ENCODE results near the gene PADI1. TPM values are rescaled to one million over a fixed set of nuclear protein-coding genes. Genes with fewer than 3 reads are reported as not detected.

Gene PADI1
- total RNA-seq, 2 donors from 2014 or later = not detected

DNA sequence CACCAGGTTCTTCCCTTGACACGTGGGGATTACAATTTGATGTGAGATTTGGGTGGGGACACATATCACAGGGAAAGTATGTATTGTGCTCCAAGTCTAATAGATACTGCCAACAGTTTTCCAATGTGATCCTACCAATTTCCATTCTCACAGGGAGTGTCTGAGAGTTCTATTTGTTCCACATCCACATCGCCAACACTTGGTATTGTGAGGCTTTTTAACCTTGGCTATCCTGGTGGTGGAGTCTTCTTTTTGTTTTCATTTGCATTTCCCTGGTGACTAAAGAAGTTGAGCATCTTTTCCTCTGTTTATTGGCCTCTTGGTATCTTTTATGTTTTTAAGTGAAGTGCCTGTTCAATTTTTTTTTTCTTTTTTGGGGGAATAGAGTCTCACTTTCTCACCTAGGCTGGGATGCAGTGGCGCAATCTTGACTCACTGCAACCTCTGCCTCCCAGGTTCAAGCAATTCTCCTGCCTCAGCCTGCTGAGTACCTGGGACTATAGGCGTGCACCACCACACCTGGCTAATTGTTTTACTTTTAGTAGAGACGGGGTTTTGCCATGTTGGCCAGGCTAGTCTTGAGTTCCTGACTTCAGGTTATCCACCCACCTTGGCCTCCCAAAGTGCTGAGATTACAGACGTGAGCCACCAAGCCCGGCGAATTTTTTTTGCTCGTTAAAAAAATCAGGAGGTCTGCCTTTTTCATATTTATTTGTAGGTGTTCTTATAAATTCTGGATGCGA is 15.9 kb upstream of the PADI1 start:
- no peak for ATAC-seq

DNA sequence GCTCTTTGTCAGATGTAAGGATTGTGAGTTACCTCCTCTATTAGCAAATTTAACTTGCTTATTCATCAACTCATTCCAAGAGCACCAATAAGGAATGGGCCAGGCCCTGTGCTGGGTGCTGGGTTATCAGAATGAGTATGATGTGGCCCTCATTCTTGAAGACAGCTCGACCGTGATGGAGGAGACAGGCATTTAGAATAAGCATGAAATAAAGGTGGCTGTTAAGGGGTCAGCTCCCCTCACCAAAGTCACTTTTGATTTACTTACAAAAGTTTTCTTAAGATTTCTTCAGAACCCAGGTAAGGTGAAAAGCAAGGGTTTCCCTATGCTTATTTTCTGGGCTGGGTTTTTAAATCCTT is 15.3 kb upstream of the PADI1 start:
- ATAC-seq (no peak), DNase-seq (no peak)
- H3K4me1 ChIP-seq = no peaks in the 10 kb centered on the region
- no peak overlapping the region for H3K27ac ChIP-seq
- no peaks in the 10 kb centered on the region for H3K9me3 ChIP-seq
- no peak overlapping the region for H3K4me3 ChIP-seq
- WGBS, 2 donors = 72 to 93% methylated on average over 2 of the region's 2 CpGs
- intact Hi-C loops (cut with DNase I) = no loop called here
- TF ChIP-seq, protein P1, sequence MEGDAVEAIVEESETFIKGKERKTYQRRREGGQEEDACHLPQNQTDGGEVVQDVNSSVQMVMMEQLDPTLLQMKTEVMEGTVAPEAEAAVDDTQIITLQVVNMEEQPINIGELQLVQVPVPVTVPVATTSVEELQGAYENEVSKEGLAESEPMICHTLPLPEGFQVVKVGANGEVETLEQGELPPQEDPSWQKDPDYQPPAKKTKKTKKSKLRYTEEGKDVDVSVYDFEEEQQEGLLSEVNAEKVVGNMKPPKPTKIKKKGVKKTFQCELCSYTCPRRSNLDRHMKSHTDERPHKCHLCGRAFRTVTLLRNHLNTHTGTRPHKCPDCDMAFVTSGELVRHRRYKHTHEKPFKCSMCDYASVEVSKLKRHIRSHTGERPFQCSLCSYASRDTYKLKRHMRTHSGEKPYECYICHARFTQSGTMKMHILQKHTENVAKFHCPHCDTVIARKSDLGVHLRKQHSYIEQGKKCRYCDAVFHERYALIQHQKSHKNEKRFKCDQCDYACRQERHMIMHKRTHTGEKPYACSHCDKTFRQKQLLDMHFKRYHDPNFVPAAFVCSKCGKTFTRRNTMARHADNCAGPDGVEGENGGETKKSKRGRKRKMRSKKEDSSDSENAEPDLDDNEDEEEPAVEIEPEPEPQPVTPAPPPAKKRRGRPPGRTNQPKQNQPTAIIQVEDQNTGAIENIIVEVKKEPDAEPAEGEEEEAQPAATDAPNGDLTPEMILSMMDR (IDR thresholded peaks at IDR 0.05) = no peak
- TF ChIP-seq POLR2A (IDR thresholded peaks at IDR 0.05) = no peak
- no peaks in the 10 kb centered on the region for H3K36me3 ChIP-seq (replicated peaks in 1 of 2; ENCODE audit: insufficient read depth in 1 of 2, low read depth in 2 of 2)
- H3K27me3 ChIP-seq = no peaks in the 10 kb centered on the region

More for the DNA sequence above, 15.9 kb upstream of the PADI1 start:
- no peaks in the 10 kb centered on the region for H3K36me3 ChIP-seq (replicated peaks in 1 of 2; ENCODE audit: insufficient read depth in 1 of 2, low read depth in 2 of 2)
- no peak for TF ChIP-seq POLR2A (IDR thresholded peaks at IDR 0.05)
- TF ChIP-seq, protein P1 (IDR thresholded peaks at IDR 0.05) = no peak
- WGBS, 2 donors = 80 to 86% methylated on average over 10 of the region's 10 CpGs
- intact Hi-C loops (cut with DNase I) = no loop called here
- no peak overlapping the region for H3K4me3 ChIP-seq
- H3K27ac ChIP-seq = no peak overlapping the region
- DNase-seq = no peak
- H3K27me3 ChIP-seq = no peaks in the 10 kb centered on the region
- no peaks in the 10 kb centered on the region for H3K9me3 ChIP-seq
- H3K4me1 ChIP-seq = no peaks in the 10 kb centered on the region

DNA sequence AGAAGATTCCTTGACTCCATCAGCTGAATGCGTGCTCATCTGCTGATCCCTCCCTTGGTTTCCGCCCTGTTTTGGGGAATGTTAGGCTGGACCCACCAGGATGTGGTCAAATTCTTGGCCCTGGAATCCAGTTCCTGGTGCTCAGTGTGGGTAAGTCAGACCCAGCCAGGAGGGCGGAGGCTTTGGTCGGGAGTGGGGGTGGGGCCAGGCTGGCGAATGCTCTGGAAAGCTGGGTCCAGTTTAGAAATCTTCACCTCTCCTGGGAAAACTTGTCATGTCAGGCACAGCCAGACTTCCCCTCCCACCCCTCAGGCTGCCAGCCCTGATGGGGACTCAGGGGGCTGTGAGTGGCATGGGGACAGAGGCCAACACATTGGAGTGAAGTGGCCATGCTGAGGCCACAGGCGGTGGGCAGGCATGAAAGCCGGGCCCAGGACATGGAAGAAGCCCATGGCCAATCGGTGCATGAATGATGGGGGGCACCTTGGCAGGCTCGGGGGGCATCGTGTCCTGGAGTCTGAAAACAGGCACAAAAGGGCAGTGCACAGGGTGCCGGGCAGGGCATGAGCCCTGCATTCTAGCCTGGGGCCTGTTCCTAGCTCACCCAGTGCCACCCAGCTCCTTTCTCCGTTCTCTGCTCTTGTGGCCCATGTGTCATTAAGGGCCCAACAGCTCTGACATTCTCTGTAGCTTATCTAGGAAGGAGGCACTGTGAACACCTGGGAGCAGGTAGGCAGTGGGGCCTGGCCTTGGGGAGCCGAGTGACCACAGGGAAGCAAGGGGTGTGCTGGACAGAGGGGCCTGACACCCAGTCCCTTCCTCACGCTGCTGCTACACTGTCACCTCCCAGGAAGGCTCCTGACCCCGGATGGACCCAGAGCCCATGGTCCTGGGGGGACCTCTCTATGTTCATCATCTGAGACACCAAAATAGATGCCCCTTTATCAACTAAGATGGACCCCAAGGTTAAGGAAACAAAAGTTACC is 14.6 kb upstream of the PADI1 start:
- no peaks in the 10 kb centered on the region for H3K27me3 ChIP-seq
- H3K36me3 ChIP-seq (replicated peaks in 1 of 2; ENCODE audit: insufficient read depth in 1 of 2, low read depth in 2 of 2) = no peaks in the 10 kb centered on the region
- TF ChIP-seq, protein P1 (IDR thresholded peaks at IDR 0.05) = no peak
- no peak for TF ChIP-seq POLR2A (IDR thresholded peaks at IDR 0.05)
- ATAC-seq = no peak
- no peak overlapping the region for H3K27ac ChIP-seq
- 84 to 93% methylated on average over 4 to 12 of the region's 15 CpGs for WGBS, 2 donors
- H3K9me3 ChIP-seq = no peaks in the 10 kb centered on the region
- intact Hi-C loops (cut with DNase I) = no loop called here
- no peak for DNase-seq
- H3K4me3 ChIP-seq = no peak overlapping the region
- no peaks in the 10 kb centered on the region for H3K4me1 ChIP-seq

GRCh38 chr1:17191990-17192242 is 13.0 kb upstream of the PADI1 start:
- Histone ChIP-seq H3K36me3 (replicated peaks in 1 of 2; ENCODE audit: insufficient read depth in 1 of 2, low read depth in 2 of 2) (no peaks in the 10 kb centered on the region), H3K27ac (no peak overlapping the region), H3K27me3 (no peaks in the 10 kb centered on the region), H3K9me3 (no peaks in the 10 kb centered on the region), H3K4me1 (no peaks in the 10 kb centered on the region), H3K4me3 (no peak overlapping the region)
- TF ChIP-seq, protein P1 (IDR thresholded peaks at IDR 0.05) = no peak
- TF ChIP-seq POLR2A (IDR thresholded peaks at IDR 0.05) = no peak
- no peak for ATAC-seq
- 65 to 69% methylated on average over 4 of the region's 4 CpGs for WGBS, 2 donors
- intact Hi-C loops (cut with DNase I) = no loop called here
- no peak for DNase-seq

All from body of pancreas (tissue), 4 donors.